Neural progenitor cell (in vitro differentiated cells): ENCODE measurements around the gene STX1B.
"Not testable (repeated sequence)": the region's sequence is repeated elsewhere in the genome, so short reads cannot be mapped to it uniquely, and the experiment has no call there.

ENCODE experiments used
- EZH2 ChIP-seq: fragments of 200-600 bp; sonication (generic); IDR thresholded peaks from 2 replicates; pipeline ENCODE4 v1.6.1; 2017; ENCODE audit warnings: antibody characterized with exemption, mild to moderate bottlenecking, moderate library complexity
- TF ChIP-seq, protein P1 (sequence below): fragments of 200-600 bp; sonication (generic); IDR thresholded peaks from 2 replicates; pipeline ENCODE4 v1.5.1; 2017; ENCODE audit warnings: antibody characterized with exemption, mild to moderate bottlenecking

DNA sequence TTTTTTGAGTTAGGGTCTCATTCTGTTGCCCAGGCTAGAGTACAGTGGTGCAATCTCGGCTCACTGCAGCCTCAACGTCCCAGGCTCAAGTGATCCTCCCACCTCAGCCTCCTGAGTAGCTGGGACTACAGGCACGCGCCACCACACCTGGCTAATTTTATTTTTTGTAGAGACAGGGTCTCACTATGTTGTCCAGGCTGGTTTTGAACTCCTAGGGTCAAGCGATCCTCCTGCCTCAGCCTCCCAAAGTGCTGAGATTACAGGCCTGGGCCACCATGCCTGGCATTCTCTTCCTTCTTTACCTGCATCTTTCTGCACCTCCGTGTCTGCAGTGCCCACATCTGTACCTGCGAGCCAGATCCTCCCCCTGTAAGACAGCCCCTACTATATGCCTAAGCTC lies 1.4 kb upstream of the STX1B start:
- TF ChIP-seq, protein P1, sequence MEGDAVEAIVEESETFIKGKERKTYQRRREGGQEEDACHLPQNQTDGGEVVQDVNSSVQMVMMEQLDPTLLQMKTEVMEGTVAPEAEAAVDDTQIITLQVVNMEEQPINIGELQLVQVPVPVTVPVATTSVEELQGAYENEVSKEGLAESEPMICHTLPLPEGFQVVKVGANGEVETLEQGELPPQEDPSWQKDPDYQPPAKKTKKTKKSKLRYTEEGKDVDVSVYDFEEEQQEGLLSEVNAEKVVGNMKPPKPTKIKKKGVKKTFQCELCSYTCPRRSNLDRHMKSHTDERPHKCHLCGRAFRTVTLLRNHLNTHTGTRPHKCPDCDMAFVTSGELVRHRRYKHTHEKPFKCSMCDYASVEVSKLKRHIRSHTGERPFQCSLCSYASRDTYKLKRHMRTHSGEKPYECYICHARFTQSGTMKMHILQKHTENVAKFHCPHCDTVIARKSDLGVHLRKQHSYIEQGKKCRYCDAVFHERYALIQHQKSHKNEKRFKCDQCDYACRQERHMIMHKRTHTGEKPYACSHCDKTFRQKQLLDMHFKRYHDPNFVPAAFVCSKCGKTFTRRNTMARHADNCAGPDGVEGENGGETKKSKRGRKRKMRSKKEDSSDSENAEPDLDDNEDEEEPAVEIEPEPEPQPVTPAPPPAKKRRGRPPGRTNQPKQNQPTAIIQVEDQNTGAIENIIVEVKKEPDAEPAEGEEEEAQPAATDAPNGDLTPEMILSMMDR, result not testable (repeated sequence)
- TF ChIP-seq EZH2, result not testable (repeated sequence)
